Activated CD4-positive, CD25-positive, alpha-beta regulatory T cell treated with anti-CD3 and anti-CD28 coated beads, Interleukin-2, amount 50 U/mL, for 16 hours (primary cell): ENCODE results near the gene C19orf25.
"Not testable (repeated sequence)": the region's sequence is repeated elsewhere in the genome, so short reads cannot be mapped to it uniquely, and the experiment has no call there.

Experiments
- DNase-seq: peaks from one replicate; pipeline ENCODE4 v3.0.0-alpha.2; 2020; ENCODE audit warnings: low read depth, low spot score

Gene C19orf25

DNA sequence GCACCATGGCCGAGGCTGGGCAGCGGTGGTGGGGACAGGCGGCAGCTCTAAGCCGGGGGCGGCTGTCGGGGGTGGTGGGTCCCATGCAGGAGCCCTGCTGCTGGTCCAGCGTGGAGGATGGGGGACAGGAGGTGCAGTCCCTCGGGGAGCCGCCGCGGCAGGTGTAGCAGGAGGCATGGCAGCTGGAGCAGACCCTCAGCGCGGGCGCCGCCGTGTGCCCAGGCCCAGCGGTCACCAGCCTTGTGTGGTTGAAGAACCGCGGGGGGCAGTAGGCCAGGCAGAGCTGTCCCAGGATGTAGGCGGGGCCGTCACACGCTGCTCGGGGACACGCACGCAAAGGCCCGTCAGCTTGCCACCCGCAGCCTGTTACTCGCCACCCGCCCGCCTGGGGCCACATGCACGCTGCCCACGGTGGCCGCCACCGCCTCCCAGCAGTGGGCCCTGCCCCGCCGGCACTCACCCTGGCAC lies 2.9 kb upstream of the C19orf25 start:
- DNase-seq, result no peak

GRCh38 chr19:1481224-1481892 lies 2.3 kb upstream of the C19orf25 start:
- no peak for DNase-seq

- not testable (repeated sequence) for DNase-seq
Observed at GRCh38 chr19:1477056-1477455, 2.0 kb downstream of the C19orf25 start.

DNA sequence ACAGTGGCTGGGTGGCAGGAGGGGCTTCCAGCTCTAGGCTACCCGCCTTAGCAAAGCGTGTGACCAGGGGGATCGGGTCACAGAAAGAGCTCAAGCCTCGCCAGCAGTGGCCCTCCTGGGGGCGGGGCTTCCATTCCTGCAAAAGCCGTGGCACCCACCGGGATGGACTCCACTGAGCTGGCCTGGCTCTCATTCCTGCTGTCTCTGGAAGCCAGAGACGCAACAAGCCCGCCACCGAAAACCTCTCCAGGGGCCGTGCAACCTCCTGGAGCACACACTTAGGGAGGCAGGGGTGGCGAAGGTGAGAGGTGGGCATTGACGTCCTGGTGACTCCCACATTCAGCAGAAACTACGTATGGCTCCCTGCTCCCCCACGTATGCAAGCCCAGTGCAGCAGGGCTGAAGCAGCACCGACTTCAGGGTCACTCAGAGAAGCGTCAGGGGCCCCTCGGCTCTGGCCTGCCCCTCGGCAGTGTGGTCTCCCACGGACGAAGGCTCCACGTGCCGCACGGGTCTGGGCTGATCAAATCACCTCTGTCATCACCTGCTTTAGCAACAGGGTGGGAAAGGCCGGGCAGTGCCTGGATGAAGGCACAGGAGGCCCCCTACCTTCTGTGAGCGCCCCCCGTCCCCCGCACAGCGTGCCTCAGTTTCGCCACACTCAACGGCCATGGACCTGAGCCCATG lies 3.1 kb downstream of the C19orf25 start:
- no peak for DNase-seq

DNA sequence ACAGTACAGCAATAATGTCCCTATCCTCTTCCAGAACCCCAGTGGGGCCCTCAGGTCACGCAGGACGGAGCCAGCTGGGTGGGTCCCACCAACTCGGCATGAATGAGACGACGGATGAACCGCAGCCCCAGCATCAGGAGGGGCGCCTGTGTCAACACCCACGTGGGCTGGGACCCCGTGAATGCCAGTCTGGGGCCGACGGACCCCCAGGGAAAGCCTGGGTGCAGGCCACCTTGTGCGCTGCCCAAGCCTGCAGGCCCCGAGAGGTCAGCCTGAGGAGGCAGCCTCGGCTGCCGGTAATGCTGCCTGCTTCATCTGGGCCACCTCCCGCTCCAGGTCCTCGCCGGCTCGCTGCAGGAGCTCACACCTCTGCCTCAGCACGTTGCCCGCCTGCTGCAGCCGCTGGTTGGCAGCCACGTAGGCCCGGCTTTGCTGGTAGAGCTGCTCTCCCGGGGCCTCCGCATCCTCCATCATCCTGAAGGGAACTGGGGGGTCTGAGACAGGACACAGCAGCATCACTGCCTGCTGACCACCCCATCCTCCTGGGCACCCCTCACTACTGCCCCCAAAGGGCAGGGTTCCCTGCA lies 4.2 kb downstream of the C19orf25 start:
- DNase-seq, result no peak

- no peak for DNase-seq
Observed at GRCh38 chr19:1474011-1474764, 4.8 kb downstream of the C19orf25 start.

- DNase-seq, result no peak
Observed at GRCh38 chr19:1473085-1473851, 5.7 kb downstream of the C19orf25 start.

GRCh38 chr19:1472231-1473084 lies 6.6 kb downstream of the C19orf25 start:
- no peak for DNase-seq

DNA sequence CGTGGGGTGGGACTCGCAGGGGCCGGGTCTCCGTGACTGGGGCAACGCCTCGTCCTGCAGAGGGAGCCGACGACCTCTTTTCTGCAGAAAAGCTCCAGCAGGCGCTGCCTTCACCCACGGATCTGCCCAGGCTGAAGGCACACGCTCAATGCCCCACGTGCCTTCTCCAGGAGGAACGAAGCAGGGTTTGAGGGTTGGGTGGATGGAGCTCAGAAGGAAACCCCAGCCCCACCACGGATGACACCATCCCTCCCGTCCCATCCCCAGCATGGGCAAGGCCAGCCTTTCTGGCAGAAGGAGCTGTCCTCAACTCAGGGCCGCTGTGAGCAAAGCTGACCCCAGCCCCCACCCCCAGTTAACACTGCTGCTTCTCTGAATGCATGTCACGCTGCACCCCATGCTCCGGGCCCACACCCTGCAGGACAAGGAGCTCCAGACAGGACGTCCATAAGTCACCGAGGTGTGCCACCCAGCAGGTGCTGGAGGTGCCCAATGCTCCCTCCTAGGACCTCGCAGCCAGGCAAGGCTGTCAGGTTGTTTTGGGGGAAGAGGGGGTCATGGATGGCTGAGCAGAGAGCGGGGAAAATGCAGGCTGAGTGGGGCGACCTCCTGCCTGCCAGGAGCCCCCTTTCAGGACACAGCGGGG lies 7.4 kb downstream of the C19orf25 start:
- DNase-seq, result no peak

- DNase-seq, result no peak
Observed at GRCh38 chr19:1471010-1471514, 8.0 kb downstream of the C19orf25 start.

GRCh38 chr19:1470305-1471009 lies 8.6 kb downstream of the C19orf25 start:
- DNase-seq, result peak; percentile 43

GRCh38 chr19:1470055-1470304 lies 9.0 kb downstream of the C19orf25 start:
- DNase-seq, result no peak

DNA sequence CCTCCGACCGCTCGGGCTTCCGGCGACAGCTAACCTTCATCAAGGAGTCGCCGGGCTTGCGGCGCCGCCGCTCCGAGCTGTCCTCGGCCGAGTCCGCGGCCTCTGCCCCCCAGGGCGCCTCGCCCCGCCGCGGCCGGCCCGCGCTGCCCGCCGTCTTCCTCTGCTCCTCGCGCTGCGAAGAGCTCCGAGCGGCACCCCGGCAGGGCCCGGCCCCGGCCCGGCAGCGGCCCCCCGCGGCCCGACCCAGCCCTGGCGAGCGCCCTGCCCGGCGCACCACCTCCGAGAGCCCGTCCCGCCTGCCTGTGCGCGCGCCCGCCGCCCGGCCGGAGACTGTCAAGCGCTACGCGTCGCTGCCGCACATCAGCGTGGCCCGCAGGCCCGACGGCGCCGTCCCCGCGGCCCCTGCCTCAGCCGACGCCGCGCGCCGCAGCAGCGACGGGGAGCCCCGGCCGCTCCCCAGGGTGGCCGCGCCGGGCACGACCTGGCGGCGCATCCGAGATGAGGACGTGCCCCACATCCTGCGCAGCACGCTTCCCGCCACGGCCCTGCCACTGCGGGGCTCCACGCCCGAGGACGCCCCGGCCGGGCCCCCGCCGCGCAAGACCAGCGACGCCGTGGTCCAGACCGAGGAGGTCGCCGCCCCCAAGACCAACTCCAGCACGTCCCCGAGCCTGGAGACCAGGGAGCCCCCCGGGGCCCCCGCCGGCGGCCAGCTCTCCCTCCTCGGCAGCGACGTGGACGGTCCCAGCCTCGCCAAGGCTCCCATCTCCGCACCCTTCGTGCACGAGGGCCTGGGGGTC lies 9.6 kb downstream of the C19orf25 start:
- no peak for DNase-seq

- DNase-seq, result no peak
Observed at GRCh38 chr19:1468821-1469254, 10.2 kb downstream of the C19orf25 start.

- no peak for DNase-seq
Observed at GRCh38 chr19:1468274-1468820, 10.7 kb downstream of the C19orf25 start.

DNA sequence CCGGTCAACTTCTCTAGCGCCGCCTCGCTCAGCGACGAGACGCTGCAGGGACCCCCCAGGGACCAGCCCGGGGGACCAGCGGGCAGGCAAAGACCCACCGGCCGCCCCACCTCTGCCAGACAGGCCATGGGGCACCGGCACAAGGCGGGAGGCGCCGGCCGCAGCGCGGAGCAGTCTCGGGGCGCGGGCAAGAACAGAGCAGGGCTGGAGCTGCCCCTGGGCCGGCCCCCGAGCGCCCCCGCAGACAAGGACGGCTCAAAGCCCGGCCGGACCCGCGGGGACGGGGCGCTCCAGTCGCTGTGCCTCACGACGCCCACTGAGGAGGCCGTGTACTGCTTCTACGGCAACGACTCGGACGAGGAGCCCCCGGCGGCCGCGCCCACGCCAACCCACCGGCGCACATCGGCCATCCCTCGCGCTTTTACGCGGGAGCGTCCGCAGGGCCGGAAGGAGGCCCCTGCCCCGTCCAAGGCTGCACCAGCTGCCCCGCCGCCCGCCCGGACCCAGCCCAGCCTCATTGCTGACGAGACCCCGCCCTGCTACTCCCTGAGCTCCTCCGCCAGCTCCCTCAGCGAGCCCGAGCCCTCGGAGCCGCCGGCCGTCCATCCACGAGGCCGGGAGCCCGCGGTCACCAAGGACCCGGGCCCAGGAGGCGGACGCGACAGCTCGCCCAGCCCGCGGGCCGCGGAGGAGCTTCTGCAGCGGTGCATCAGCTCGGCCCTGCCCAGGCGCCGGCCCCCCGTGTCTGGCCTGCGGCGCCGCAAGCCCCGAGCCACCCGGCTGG lies 11.3 kb downstream of the C19orf25 start:
- no peak for DNase-seq

GRCh38 chr19:1467215-1467489 lies 11.9 kb downstream of the C19orf25 start:
- DNase-seq, result no peak
